ENCODE results near the gene INIP. TPM values are rescaled to one million over a fixed set of nuclear protein-coding genes. Genes with fewer than 3 reads are reported as not detected.
A peak's percentile ranks its signal among the peaks of the same experiment; 100 is the strongest.

Gene INIP
- total RNA-seq, 5 donors from 2014 or later (not counting 1 experiment from before 2014, with no cell fraction given): 13.6 to 27.4 (median 22.6) TPM

DNA sequence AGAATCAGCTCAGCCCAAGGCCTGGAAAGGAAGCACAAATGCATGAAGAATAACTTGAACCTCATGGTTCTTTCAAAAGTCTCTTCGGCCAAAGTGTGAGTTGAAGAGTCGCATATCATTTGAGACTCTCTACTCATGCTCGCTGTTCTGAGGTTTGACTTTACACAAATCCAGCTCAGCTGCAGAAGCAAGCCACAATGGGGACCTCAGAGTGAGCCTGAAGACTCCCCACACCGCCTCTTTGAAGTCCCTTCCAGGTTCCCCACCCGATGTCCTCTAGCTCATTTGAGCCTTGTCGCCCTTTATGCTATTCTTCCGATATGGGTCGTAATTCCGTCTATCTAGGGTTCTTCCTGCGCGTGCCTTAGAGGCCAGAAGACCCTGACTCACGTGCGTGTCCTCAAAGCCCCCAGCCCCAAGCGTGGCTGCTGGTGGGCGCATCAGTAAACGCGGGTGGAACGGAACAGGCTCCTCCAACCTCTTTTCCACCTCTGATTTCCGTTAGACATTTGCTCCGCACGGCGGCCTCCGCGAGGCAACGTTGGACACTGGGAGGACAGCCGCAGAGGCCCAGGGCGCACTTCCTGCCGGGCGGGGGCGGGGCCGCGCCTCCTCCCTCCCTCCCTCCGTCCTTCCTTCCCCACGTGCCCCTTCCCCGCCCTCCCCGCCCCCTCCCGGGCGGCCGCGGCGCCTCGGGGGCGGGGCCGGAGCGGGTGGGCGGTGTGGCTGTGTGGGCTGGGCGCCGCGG is 32.3 kb upstream of the INIP start, which contains the start of gene SNX30:
Gene SNX30 (plus strand): TSS at position 745 of the 748 bp plus-strand sequence. CDS start 242 bp downstream, outside the sequence.
- peak within 1 kb of the TSS; percentile 84 to 92 (median 88) for H3K4me3 Mint-ChIP-seq
- Histone ChIP-seq H3K27ac (ENCODE audit: low read length) (peak within 1 kb of the TSS; percentile 82), H3K27me3 (replicated peaks in 1 of 2; ENCODE audit: control insufficient read depth in 2 of 2, extremely low read depth in 1 of 2, insufficient read depth in 2 of 2, low read length in 1 of 2) (no peaks in the 10 kb centered on the region), H3K4me1 (ENCODE audit: control insufficient read depth in 1 of 2, extremely low read depth in 1 of 2, insufficient read depth in 2 of 2, low read length in 2 of 2) (peaks cover 17 to 48% of the 10 kb centered on the region in 2 experiments), H3K4me3 (ENCODE audit: control insufficient read depth in 1 of 2, extremely low read depth in 1 of 2, low read length in 1 of 2) (peak within 1 kb of the TSS; percentile 72 to 85), H3K36me3 (ENCODE audit: control insufficient read depth in 2 of 2, extremely low read depth in 1 of 2, insufficient read depth in 1 of 2, low read length in 1 of 2) (no peaks in the 10 kb centered on the region), H3K9me3 (no peaks in the 10 kb centered on the region)
- H3K27me3 Mint-ChIP-seq: no peaks in the 10 kb centered on the region
- ChIA-PET CTCF (interaction anchor here in 1 of 2 donors (2.3 kb wide), 1 partner anchor 32 kb away, joined by 8 read pairs; the partner anchor contains the start of gene INIP), POLR2A (interaction anchor here (0.6 to 1.1 kb wide), 3 partner anchors 32 to 1572 kb away, joined by 4 to 5 read pairs (median 4); partner anchors contain the start of gene INIP (in 2 of the 2))
- peak within 1 kb of the TSS; percentile 95 to 98 for H3K27ac Mint-ChIP-seq
- DNase-seq (peak; percentile 48 to 88 (median 66)), ATAC-seq (replicated peaks in 1 of 4) (peak; percentile 79 to 86 (median 83))
- H3K36me3 Mint-ChIP-seq: no peaks in the 10 kb centered on the region
- 5% methylated on average over 38 of the region's 49 CpGs for WGBS (ENCODE audit: insufficient coverage)
- no peaks in the 10 kb centered on the region for H3K9me3 Mint-ChIP-seq
- H3K4me1 Mint-ChIP-seq: peaks cover 55 to 62% (median 57%) of the 10 kb centered on the region in 3 donors

DNA sequence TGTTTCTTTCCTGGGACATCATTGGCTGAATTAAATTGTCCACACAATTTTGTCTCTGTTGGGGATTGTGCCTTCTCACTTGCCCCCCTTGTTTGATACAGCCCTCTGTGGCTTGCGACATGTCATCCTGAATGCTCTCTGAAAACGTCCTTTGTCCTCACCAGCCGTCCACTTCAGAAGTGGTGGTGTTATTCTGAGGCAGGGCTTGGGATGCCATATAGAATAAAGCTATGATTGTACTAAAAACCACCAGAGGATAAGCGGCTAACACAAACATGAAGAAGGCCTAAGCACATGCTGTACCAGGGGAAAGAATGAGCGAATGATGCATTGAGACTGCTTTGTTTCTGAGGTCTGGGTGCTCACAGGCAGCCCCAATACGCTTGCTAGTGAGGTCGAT is 29.2 kb upstream of the INIP start:
- no peak overlapping the region for H3K4me3 ChIP-seq (ENCODE audit: control insufficient read depth in 1 of 2, extremely low read depth in 1 of 2, low read length in 1 of 2)
- H3K36me3 Mint-ChIP-seq: no peaks in the 10 kb centered on the region
- H3K27ac Mint-ChIP-seq: no peak overlapping the region

GRCh38 chr9:112744177-112744576 is 26.3 kb upstream of the INIP start:
- Histone ChIP-seq H3K27me3 (replicated peaks in 1 of 2; ENCODE audit: control insufficient read depth in 2 of 2, extremely low read depth in 1 of 2, insufficient read depth in 2 of 2, low read length in 1 of 2) (no peaks in the 10 kb centered on the region), H3K4me3 (ENCODE audit: control insufficient read depth in 1 of 2, extremely low read depth in 1 of 2, low read length in 1 of 2) (no peak overlapping the region), H3K36me3 (ENCODE audit: control insufficient read depth in 2 of 2, extremely low read depth in 1 of 2, insufficient read depth in 1 of 2, low read length in 1 of 2) (no peaks in the 10 kb centered on the region), H3K9me3 (no peaks in the 10 kb centered on the region), H3K4me1 (ENCODE audit: control insufficient read depth in 1 of 2, extremely low read depth in 1 of 2, insufficient read depth in 2 of 2, low read length in 2 of 2) (peaks cover 2 to 9% of the 10 kb centered on the region in 2 experiments), H3K27ac (ENCODE audit: low read length) (no peak overlapping the region)
- H3K27me3 Mint-ChIP-seq: no peaks in the 10 kb centered on the region
- no peaks in the 10 kb centered on the region for H3K9me3 Mint-ChIP-seq
- H3K4me3 Mint-ChIP-seq: no peak overlapping the region
- POLR2A ChIA-PET: no interaction called here
- DNase-seq: no peak
- peak overlapping the region in 1 of 2 donors; percentile 28 for H3K27ac Mint-ChIP-seq
- no peaks in the 10 kb centered on the region for H3K36me3 Mint-ChIP-seq
- H3K4me1 Mint-ChIP-seq: peaks cover 30 to 37% (median 36%) of the 10 kb centered on the region in 3 donors
- 40% methylated on average over 2 of the region's 4 CpGs for WGBS (ENCODE audit: insufficient coverage)
- CTCF ChIA-PET: no interaction called here
- ATAC-seq (replicated peaks in 1 of 4): no peak

More for the DNA sequence above, 29.2 kb upstream of the INIP start:
- WGBS (ENCODE audit: insufficient coverage): 90% methylated on average over 4 of the region's 7 CpGs
- Histone ChIP-seq H3K36me3 (ENCODE audit: control insufficient read depth in 2 of 2, extremely low read depth in 1 of 2, insufficient read depth in 1 of 2, low read length in 1 of 2) (no peaks in the 10 kb centered on the region), H3K27ac (ENCODE audit: low read length) (no peak overlapping the region), H3K9me3 (no peaks in the 10 kb centered on the region), H3K27me3 (replicated peaks in 1 of 2; ENCODE audit: control insufficient read depth in 2 of 2, extremely low read depth in 1 of 2, insufficient read depth in 2 of 2, low read length in 1 of 2) (no peaks in the 10 kb centered on the region), H3K4me1 (ENCODE audit: control insufficient read depth in 1 of 2, extremely low read depth in 1 of 2, insufficient read depth in 2 of 2, low read length in 2 of 2) (peaks cover 8 to 19% of the 10 kb centered on the region in 2 experiments)
- peaks cover 40 to 46% (median 40%) of the 10 kb centered on the region in 3 donors for H3K4me1 Mint-ChIP-seq
- CTCF ChIA-PET: no interaction called here
- no peak for DNase-seq
- H3K27me3 Mint-ChIP-seq: no peaks in the 10 kb centered on the region
- H3K4me3 Mint-ChIP-seq: no peak overlapping the region
- no peaks in the 10 kb centered on the region for H3K9me3 Mint-ChIP-seq
- POLR2A ChIA-PET: interaction anchor here in 1 of 2 donors (0.7 kb wide), 1 partner anchor 217 kb away, joined by 7 read pairs; no protein-coding TSS in a partner anchor
- no peak for ATAC-seq (replicated peaks in 1 of 4)

DNA sequence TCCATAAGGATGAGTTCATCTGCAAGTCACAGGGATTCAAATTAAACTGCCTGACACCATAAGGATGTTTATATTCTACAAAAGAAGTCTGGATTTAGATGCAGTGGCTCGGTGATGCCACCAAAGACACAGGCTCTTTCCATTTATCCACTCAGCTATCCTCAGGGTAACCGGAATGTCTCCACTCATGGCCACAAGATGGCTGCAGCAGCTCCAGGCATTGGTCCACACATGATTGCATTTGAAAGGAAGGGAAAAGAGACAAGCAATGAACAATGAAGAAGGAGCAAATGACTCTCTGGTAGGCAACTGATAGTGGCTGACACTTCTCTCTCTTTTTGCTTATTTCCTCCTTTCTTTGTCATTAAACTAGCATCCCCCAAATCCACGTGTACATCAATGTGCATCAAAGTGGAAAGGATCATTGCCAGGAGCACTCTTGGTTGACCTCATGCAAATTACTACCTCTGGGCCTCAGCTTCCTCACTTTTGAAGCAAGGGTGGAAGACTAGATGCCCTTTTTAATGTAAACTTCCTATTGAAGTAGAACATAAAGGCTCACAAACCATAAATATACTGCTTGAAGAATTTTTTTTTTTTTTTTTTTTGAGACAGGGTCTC is 25.4 kb upstream of the INIP start:
- H3K27ac ChIP-seq (ENCODE audit: low read length): no peak overlapping the region
- H3K4me1 ChIP-seq (ENCODE audit: control insufficient read depth in 1 of 2, extremely low read depth in 1 of 2, insufficient read depth in 2 of 2, low read length in 2 of 2): peaks cover 0 to 9% of the 10 kb centered on the region in 2 experiments
- Mint-ChIP-seq H3K9me3 (no peaks in the 10 kb centered on the region), H3K36me3 (no peaks in the 10 kb centered on the region), H3K27ac (no peak overlapping the region), H3K4me3 (no peak overlapping the region), H3K4me1 (peaks cover 27 to 31% (median 29%) of the 10 kb centered on the region in 3 donors), H3K27me3 (no peaks in the 10 kb centered on the region)
- ATAC-seq (replicated peaks in 1 of 4) (no peak), DNase-seq (no peak)
- no peaks in the 10 kb centered on the region for H3K27me3 ChIP-seq (replicated peaks in 1 of 2; ENCODE audit: control insufficient read depth in 2 of 2, extremely low read depth in 1 of 2, insufficient read depth in 2 of 2, low read length in 1 of 2)
- WGBS (ENCODE audit: insufficient coverage): 73% methylated on average over 3 of the region's 3 CpGs
- H3K9me3 ChIP-seq: no peaks in the 10 kb centered on the region
- H3K36me3 ChIP-seq (ENCODE audit: control insufficient read depth in 2 of 2, extremely low read depth in 1 of 2, insufficient read depth in 1 of 2, low read length in 1 of 2): no peaks in the 10 kb centered on the region
- POLR2A ChIA-PET: no interaction called here
- CTCF ChIA-PET: interaction anchor here in 1 of 2 donors (0.6 kb wide), 1 partner anchor 1077 kb away, joined by 3 read pairs; no protein-coding TSS in a partner anchor
- H3K4me3 ChIP-seq (ENCODE audit: control insufficient read depth in 1 of 2, extremely low read depth in 1 of 2, low read length in 1 of 2): no peak overlapping the region

GRCh38 chr9:112734892-112735291 is 17.0 kb upstream of the INIP start:
- Histone ChIP-seq H3K27ac (ENCODE audit: low read length) (no peak overlapping the region), H3K4me1 (ENCODE audit: control insufficient read depth in 1 of 2, extremely low read depth in 1 of 2, insufficient read depth in 2 of 2, low read length in 2 of 2) (no peaks in the 10 kb centered on the region), H3K4me3 (ENCODE audit: control insufficient read depth in 1 of 2, extremely low read depth in 1 of 2, low read length in 1 of 2) (no peak overlapping the region), H3K9me3 (no peaks in the 10 kb centered on the region), H3K36me3 (ENCODE audit: control insufficient read depth in 2 of 2, extremely low read depth in 1 of 2, insufficient read depth in 1 of 2, low read length in 1 of 2) (no peaks in the 10 kb centered on the region), H3K27me3 (replicated peaks in 1 of 2; ENCODE audit: control insufficient read depth in 2 of 2, extremely low read depth in 1 of 2, insufficient read depth in 2 of 2, low read length in 1 of 2) (no peaks in the 10 kb centered on the region)
- 37% methylated on average over 2 of the region's 2 CpGs for WGBS (ENCODE audit: insufficient coverage)
- H3K4me1 Mint-ChIP-seq: peaks cover 0 to 7% (median 0%) of the 10 kb centered on the region in 3 donors
- H3K9me3 Mint-ChIP-seq: no peaks in the 10 kb centered on the region
- no peak overlapping the region for H3K27ac Mint-ChIP-seq
- no peaks in the 10 kb centered on the region for H3K27me3 Mint-ChIP-seq
- no peak overlapping the region for H3K4me3 Mint-ChIP-seq
- peak in 1 of 35 experiments; percentile 35 for DNase-seq
- ChIA-PET POLR2A (no interaction called here), CTCF (interaction anchor here in 1 of 2 donors (1.0 kb wide), 1 partner anchor 17 kb away, joined by 3 read pairs; the partner anchor contains the start of gene INIP)
- ATAC-seq (replicated peaks in 1 of 4): peak in 2 of 4 experiments; percentile 27 to 88
- no peaks in the 10 kb centered on the region for H3K36me3 Mint-ChIP-seq

- CTCF ChIA-PET: no interaction called here
- WGBS (ENCODE audit: insufficient coverage): 70% methylated on average over 2 of the region's 7 CpGs
- DNase-seq: no peak
These were observed 14.1 kb upstream of the INIP start for GRCh38 chr9:112731971-112732370.

More at GRCh38 chr9:112731971-112732370, 14.1 kb upstream of the INIP start:
- Mint-ChIP-seq H3K4me3 (no peak overlapping the region), H3K27me3 (no peaks in the 10 kb centered on the region), H3K4me1 (peaks cover 0 to 5% (median 0%) of the 10 kb centered on the region in 3 donors), H3K27ac (no peak overlapping the region), H3K36me3 (no peaks in the 10 kb centered on the region), H3K9me3 (no peaks in the 10 kb centered on the region)
- H3K36me3 ChIP-seq (ENCODE audit: control insufficient read depth in 2 of 2, extremely low read depth in 1 of 2, insufficient read depth in 1 of 2, low read length in 1 of 2): no peaks in the 10 kb centered on the region
- no peaks in the 10 kb centered on the region for H3K9me3 ChIP-seq
- H3K27me3 ChIP-seq (replicated peaks in 1 of 2; ENCODE audit: control insufficient read depth in 2 of 2, extremely low read depth in 1 of 2, insufficient read depth in 2 of 2, low read length in 1 of 2): no peaks in the 10 kb centered on the region
- H3K27ac ChIP-seq (ENCODE audit: low read length): no peak overlapping the region
- H3K4me1 ChIP-seq (ENCODE audit: control insufficient read depth in 1 of 2, extremely low read depth in 1 of 2, insufficient read depth in 2 of 2, low read length in 2 of 2): no peaks in the 10 kb centered on the region
- no peak overlapping the region for H3K4me3 ChIP-seq (ENCODE audit: control insufficient read depth in 1 of 2, extremely low read depth in 1 of 2, low read length in 1 of 2)
- ATAC-seq (replicated peaks in 1 of 4): no peak
- POLR2A ChIA-PET: interaction anchor here in 1 of 2 donors (1.0 kb wide), 1 partner anchor 14 kb away, joined by 3 read pairs; the partner anchor contains the start of gene INIP

Data from T-cell (primary cell).